22Rv1 (cell line): ENCODE measurements around the gene THOC7.

Source experiments
- H3K27ac ChIP-seq: fragments of 450-650 bp; 2 replicates; pipeline ENCODE4 v1.5.1; 2017
- ZFX ChIP-seq: fragments of 450-650 bp; IDR thresholded peaks from 2 replicates; pipeline ENCODE4 v1.6.1; 2017; ENCODE audit warnings: antibody characterized with exemption, borderline replicate concordance
- TF ChIP-seq, protein P1 (sequence below): fragments of 450-650 bp; IDR thresholded peaks from 2 replicates; pipeline ENCODE4 v1.5.1; 2017; ENCODE audit warnings: mild to moderate bottlenecking

Gene THOC7

DNA sequence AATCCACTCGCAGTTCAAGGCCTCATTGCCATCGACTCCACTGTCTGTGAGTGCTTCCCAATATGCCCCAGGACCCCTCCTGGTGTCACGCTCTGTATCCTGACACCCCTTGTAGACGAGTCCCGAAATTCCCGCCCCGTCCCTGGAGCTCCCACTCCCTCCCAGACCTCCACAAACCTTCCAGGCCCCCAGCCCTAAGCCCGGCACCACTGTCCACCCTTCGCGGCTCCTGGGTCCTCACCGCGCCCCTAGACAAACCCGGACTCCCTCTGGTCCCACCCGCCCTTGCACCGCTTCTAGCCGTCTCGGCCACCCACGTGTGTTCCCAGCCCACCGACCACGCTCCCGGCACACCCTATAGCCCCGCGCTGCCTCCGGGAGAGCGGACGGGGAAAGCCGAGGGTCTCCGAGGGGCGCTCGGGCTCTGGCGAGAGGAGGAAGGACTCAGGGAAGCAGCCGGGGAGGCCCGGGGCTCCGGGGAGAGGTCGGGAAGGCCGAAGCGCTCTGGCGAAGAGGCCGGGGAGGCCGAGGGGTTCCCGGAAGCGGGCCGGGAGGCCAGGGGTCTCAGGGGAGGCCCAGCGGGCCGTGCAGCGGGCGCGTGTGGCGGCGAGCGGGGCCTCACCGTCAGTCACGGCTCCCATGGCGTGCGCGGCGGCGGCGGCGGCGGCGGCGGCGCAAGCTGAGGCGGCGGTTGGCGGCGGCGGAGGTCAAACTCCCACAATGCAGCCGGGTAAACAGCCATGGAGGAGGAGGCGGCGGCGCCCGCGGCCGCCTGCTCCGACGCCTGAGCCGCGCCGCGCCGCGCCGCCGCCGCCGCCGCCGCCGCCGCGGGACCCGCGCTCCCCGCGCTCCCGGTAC lies at the start of gene THOC7, which contains the start of gene ATXN7:
TSS of gene THOC7 (minus strand) at position 656 of the 858 bp plus-strand sequence. CDS start at position 641, 15 bp downstream.
TSS of gene ATXN7 (plus strand) at position 718 of the 858 bp plus-strand sequence. CDS start 48,732 bp downstream, outside the sequence.
- H3K27ac ChIP-seq = peak within 1 kb of the TSS; percentile 63
- TF ChIP-seq, protein P1, sequence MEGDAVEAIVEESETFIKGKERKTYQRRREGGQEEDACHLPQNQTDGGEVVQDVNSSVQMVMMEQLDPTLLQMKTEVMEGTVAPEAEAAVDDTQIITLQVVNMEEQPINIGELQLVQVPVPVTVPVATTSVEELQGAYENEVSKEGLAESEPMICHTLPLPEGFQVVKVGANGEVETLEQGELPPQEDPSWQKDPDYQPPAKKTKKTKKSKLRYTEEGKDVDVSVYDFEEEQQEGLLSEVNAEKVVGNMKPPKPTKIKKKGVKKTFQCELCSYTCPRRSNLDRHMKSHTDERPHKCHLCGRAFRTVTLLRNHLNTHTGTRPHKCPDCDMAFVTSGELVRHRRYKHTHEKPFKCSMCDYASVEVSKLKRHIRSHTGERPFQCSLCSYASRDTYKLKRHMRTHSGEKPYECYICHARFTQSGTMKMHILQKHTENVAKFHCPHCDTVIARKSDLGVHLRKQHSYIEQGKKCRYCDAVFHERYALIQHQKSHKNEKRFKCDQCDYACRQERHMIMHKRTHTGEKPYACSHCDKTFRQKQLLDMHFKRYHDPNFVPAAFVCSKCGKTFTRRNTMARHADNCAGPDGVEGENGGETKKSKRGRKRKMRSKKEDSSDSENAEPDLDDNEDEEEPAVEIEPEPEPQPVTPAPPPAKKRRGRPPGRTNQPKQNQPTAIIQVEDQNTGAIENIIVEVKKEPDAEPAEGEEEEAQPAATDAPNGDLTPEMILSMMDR = no peak
- no peak for TF ChIP-seq ZFX

DNA sequence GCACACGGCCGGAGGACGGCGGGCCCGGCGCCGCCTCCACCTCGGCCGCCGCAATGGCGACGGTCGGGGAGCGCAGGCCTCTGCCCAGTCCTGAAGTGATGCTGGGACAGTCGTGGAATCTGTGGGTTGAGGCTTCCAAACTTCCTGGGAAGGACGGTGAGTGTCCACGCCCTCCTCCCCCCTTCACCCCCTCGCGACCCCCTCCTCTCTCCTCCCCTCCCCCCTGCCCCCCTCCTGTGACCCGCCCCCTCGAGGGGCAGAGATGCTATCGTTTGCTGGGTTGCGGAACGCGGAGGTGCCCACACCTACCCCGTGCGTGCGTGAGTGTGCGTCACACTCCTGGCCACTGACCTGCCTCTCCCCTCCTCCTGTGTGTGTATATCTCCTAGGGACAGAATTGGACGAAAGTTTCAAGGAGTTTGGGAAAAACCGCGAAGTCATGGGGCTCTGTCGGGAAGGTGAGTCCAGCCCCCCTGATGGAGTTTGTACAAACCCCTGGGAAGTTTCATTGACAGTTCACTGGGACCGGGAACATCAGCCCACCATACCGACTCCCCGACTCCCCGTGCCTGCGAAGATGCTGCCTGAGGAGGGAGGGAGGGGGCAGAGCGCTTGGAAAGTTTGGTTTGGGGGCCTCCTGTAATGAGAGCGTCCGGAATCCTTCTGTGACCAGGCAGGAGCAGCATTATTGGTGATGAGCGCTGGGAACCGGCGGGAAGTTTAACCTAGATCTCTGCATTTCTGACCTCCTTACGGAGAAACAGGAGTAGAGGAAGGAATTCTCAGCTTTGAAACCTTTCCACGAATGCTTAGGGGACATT lies 49.4 kb upstream of the THOC7 start:
- peak overlapping the region; percentile 88 for H3K27ac ChIP-seq
- TF ChIP-seq, protein P1 = 0 out of 2 replicates have a peak, but pooled peaks have one; percentile 11
- no peak for TF ChIP-seq ZFX

DNA sequence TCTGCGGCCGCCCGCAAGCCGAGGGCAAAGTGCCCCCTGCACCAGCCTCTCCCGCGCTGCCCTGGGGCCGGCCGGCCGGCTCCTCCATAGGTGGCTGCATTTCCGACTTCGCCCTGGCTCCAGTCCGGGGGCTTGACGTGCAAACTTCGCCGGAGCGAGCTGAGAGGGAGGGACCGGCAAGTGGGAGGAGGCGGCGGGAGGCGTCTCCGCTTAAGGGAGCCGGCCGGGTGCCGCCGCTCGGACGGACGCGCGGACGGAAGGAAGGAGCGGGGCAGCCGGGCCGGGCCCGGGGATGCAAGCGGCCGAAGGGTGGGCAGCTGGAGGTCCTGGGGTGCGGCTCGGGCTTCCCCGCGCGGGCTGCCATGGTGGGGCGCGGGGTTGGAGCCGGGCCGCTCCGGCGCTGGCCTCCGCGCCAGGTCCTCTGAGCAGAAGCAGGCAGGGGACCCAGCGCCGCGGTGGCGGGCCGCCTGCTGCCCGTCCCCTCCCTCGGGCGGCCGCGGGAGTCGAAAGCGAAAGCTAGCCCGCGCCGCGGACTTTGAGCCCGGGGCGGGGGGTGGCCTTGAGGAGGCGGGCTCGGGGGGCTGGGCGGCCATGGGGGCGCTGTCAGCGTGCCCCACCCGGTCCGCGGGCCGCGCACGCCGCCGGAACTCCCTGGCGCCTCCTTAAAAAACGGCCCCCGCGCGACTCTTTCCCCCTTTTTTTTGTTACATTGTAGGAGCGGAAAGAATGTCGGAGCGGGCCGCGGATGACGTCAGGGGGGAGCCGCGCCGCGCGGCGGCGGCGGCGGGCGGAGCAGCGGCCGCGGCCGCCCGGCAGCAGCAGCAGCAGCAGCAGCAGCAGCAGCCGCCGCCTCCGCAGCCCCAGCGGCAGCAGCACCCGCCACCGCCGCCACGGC lies 48.5 kb upstream of the THOC7 start, which contains the start of gene SCAANT1:
TSS of gene SCAANT1 (minus strand) at position 511 of the 895 bp plus-strand sequence.
- H3K27ac ChIP-seq = peak within 1 kb of the TSS; percentile 88

DNA sequence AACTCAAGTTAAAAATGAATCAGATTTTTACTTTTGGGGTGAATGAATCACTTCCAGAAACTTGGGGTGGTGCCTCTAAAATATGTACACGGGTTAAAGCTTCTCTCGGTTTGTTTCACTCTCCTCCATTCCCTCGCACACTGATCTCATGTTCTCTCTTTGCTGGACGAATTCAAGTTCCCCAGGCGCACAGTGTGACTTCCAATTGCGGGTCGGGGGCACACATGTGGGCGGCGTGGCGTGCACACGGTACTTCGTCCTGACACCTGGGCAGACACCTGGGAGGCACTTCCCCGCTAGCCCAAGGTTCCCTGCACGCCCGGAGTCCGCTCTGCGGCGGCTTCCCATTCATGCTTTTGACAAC lies 47.9 kb upstream of the THOC7 start:
- TF ChIP-seq, protein P1 = no peak
- peak overlapping the region; percentile 88 for H3K27ac ChIP-seq

More for the DNA sequence above, 48.5 kb upstream of the THOC7 start, which contains the start of gene SCAANT1:
- no peak for TF ChIP-seq ZFX
- TF ChIP-seq, protein P1 = peak; percentile 41; the same call in 1 of the 2 replicates

DNA sequence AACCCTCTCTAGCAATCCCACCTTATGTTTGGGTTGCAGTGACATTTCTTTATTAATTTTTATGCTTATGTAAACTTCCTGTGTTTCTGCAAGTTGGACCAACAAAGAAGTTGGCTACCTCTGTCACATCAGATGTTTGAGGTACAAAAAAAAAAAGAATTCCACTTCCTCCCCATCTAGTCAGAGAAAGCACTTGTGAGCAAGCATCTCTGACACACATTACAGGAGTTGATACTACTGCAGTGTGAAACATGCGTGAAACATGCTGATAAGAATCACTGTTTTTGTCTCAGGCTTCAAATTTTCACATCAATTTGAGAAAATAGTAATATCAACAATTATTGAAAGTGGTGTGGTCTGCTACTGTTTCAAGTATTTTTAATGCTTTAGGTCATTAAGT lies 47.3 kb upstream of the THOC7 start:
- H3K27ac ChIP-seq = no peak overlapping the region
- TF ChIP-seq, protein P1 = no peak
- no peak for TF ChIP-seq ZFX

DNA sequence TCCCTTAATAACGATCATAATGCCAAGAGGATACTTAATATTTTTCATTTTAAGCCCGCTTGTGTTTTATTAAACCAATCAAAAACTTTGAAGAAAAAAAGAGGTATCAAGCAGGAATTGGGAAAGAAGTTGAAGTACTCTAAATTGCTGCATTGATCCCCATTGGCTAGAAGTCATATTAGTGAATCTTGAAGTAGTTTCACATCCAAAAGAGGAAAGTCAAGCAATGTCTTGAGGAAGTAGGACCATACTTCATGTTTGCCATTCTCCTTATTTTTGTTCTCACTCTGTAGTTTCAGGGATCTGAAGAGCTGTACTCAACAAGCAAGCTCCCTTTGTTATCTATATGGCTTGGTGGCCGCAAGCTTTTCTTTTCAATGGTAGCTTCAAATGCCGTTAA lies 46.4 kb upstream of the THOC7 start:
- no peak for TF ChIP-seq ZFX
- TF ChIP-seq, protein P1 = no peak
- no peak overlapping the region for H3K27ac ChIP-seq
